Fibroblast of lung (primary cell): ENCODE data around the gene VWDE. TPM values are rescaled to one million over a fixed set of nuclear protein-coding genes. Genes with fewer than 3 reads are reported as not detected.

Experiments used
- DNase-seq, 2 donors: peaks; one replicate each; pipeline versions ENCODE4 v3.0.0 to v3.0.0-alpha.2; 2010; ENCODE audit warnings: low read depth in 2 of 2
- H2AFZ ChIP-seq: 2 replicates; pipeline ENCODE4 v1.5.1; 2012; ENCODE audit warnings: low read length, control low read depth, inconsistent platforms
- H3K27ac ChIP-seq: 2 replicates; pipeline ENCODE4 v1.5.1; 2011; ENCODE audit warnings: low read length, control low read depth; ENCODE audit not compliant: insufficient read depth
- H3K27me3 ChIP-seq: 2 replicates; pipeline ENCODE4 v1.5.1; 2011; ENCODE audit warnings: mild to moderate bottlenecking, low read length; ENCODE audit not compliant: control insufficient read depth, insufficient read depth
- H3K36me3 ChIP-seq: 2 replicates; pipeline ENCODE4 v1.5.1; 2011; ENCODE audit warnings: low read length; ENCODE audit not compliant: control insufficient read depth, insufficient read depth
- H3K4me1 ChIP-seq: 2 replicates; pipeline ENCODE4 v1.5.1; 2011; ENCODE audit warnings: low read length; ENCODE audit not compliant: control insufficient read depth, insufficient read depth; ENCODE audit errors: extremely low read depth
- H3K4me2 ChIP-seq: 2 replicates; pipeline ENCODE4 v1.5.1; 2011; ENCODE audit warnings: low read length, control low read depth; ENCODE audit not compliant: insufficient read depth; ENCODE audit errors: extremely low read depth
- H3K4me3 ChIP-seq, 4 experiments: fragments of 200-600 bp in 1 of 4; sonication (generic) in 1 of 4; replicated peaks in 1 of 4; 2 replicates each; pipeline ENCODE4 v1.5.1; 2011 to 2016; ENCODE audit warnings: low read length in 4 of 4, low read depth in 3 of 4, mild to moderate bottlenecking in 3 of 4, control low read depth in 2 of 4, inconsistent platforms in 1 of 4, mixed read lengths in 1 of 4; ENCODE audit not compliant: insufficient read depth in 1 of 4; ENCODE audit errors: control extremely low read depth in 1 of 4
- H3K79me2 ChIP-seq: 2 replicates; pipeline ENCODE4 v1.5.1; 2012; ENCODE audit warnings: mild to moderate bottlenecking, low read length, inconsistent platforms; ENCODE audit not compliant: control insufficient read depth, insufficient read depth
- H3K9ac ChIP-seq: 2 replicates; pipeline ENCODE4 v1.5.1; 2011; ENCODE audit warnings: mild to moderate bottlenecking, low read length, control low read depth; ENCODE audit not compliant: insufficient read depth
- H3K9me3 ChIP-seq: 2 replicates; pipeline ENCODE4 v1.5.1; 2012; ENCODE audit warnings: low read depth, low read length; ENCODE audit not compliant: control insufficient read depth, insufficient read depth
- H4K20me1 ChIP-seq: 2 replicates; pipeline ENCODE4 v1.5.1; 2011; ENCODE audit warnings: low read length; ENCODE audit not compliant: control insufficient read depth, insufficient read depth; ENCODE audit errors: extremely low read depth
- CTCF ChIP-seq, 2 donors: IDR thresholded peaks in 1 of 2; conservative IDR thresholded peaks in 1 of 2; 1 replicate in 1 of 2; 2 replicates in 1 of 2; pipeline ENCODE4 v1.5.1; 2011 to 2012; ENCODE audit warnings: low read length in 2 of 2, control low read depth in 1 of 2, inconsistent platforms in 1 of 2, low read depth in 1 of 2, mild to moderate bottlenecking in 1 of 2
- EZH2 ChIP-seq: IDR thresholded peaks from 2 replicates; pipeline ENCODE4 v1.5.1; 2012; ENCODE audit warnings: low read length, control low read depth, mild to moderate bottlenecking; ENCODE audit errors: missing control alignments
- polyA plus RNA-seq, 2 donors: library from polyadenylated mRNA; depleted of rRNA in 1 of 2; stranded (reverse) in 1 of 2; unstranded in 1 of 2; fragments of >200 nt; gene quantifications; 2 replicates each; pipeline ENCODE4 v1.2.1, GENCODE V29; 2011 to 2012; ENCODE audit warnings: missing spikeins in 1 of 2
- total RNA-seq: library from RNA; depleted of rRNA; stranded (reverse); fragments of >200 nt; gene quantifications from 2 replicates; pipeline ENCODE4 v1.2.1, GENCODE V29; 2014

The VWDE gene
- total and polyA plus RNA-seq, 2 donors (not counting 1 experiment from before 2014, with no cell fraction given), result 0.09 to 0.17 TPM

GRCh38 chr7:12291870-12292269, 111.8 kb downstream of the VWDE start:
- H2AFZ ChIP-seq, result no peak overlapping the region
- no peaks in the 10 kb centered on the region for H3K27me3 ChIP-seq
- H3K36me3 ChIP-seq, result no peaks in the 10 kb centered on the region
- no peaks in the 10 kb centered on the region for H3K79me2 ChIP-seq
- no peak overlapping the region for H3K4me3 ChIP-seq
- no peak overlapping the region for H3K27ac ChIP-seq
- no peaks in the 10 kb centered on the region for H3K4me1 ChIP-seq
- H4K20me1 ChIP-seq, result no peaks in the 10 kb centered on the region
- no peak overlapping the region for H3K4me2 ChIP-seq
- H3K9me3 ChIP-seq, result no peaks in the 10 kb centered on the region
- no peak for TF ChIP-seq EZH2
- peak in 1 of 2 donors; percentile 25 for TF ChIP-seq CTCF (conservative IDR thresholded peaks at IDR 0.05 in 1 of 2, IDR thresholded peaks at IDR 0.05 in 1 of 2; ENCODE audit: low read depth in 1 of 2, low read length in 2 of 2)
- no peak for DNase-seq
- no peak overlapping the region for H3K9ac ChIP-seq

GRCh38 chr7:12290761-12291160, 112.9 kb downstream of the VWDE start:
- Histone ChIP-seq H3K79me2 (no peaks in the 10 kb centered on the region), H3K9me3 (no peaks in the 10 kb centered on the region), H3K4me2 (no peak overlapping the region), H3K4me3 (no peak overlapping the region), H3K27me3 (no peaks in the 10 kb centered on the region), H3K4me1 (no peaks in the 10 kb centered on the region), H4K20me1 (no peaks in the 10 kb centered on the region), H2AFZ (no peak overlapping the region), H3K9ac (no peak overlapping the region), H3K36me3 (no peaks in the 10 kb centered on the region), H3K27ac (no peak overlapping the region)
- DNase-seq, result no peak
- TF ChIP-seq EZH2 (no peak), CTCF (conservative IDR thresholded peaks at IDR 0.05 in 1 of 2, IDR thresholded peaks at IDR 0.05 in 1 of 2; ENCODE audit: low read depth in 1 of 2, low read length in 2 of 2) (no peak)

- H3K27me3 ChIP-seq, result no peaks in the 10 kb centered on the region
- no peak for TF ChIP-seq EZH2
- TF ChIP-seq CTCF (conservative IDR thresholded peaks at IDR 0.05 in 1 of 2, IDR thresholded peaks at IDR 0.05 in 1 of 2; ENCODE audit: low read depth in 1 of 2, low read length in 2 of 2), result no peak
- no peak overlapping the region for H2AFZ ChIP-seq
- H3K4me3 ChIP-seq, result no peak overlapping the region
- H3K4me2 ChIP-seq, result no peak overlapping the region
- H4K20me1 ChIP-seq, result no peaks in the 10 kb centered on the region
- H3K4me1 ChIP-seq, result no peaks in the 10 kb centered on the region
- no peak for DNase-seq
- H3K36me3 ChIP-seq, result no peaks in the 10 kb centered on the region
- no peaks in the 10 kb centered on the region for H3K9me3 ChIP-seq
- no peak overlapping the region for H3K9ac ChIP-seq
- no peak overlapping the region for H3K27ac ChIP-seq
- H3K79me2 ChIP-seq, result no peaks in the 10 kb centered on the region
These were observed 113.7 kb downstream of the VWDE start for GRCh38 chr7:12289996-12290395.
